ENCODE results near the gene TMEM31. TPM values are rescaled to one million over a fixed set of nuclear protein-coding genes. Genes with fewer than 3 reads are reported as not detected.

The TMEM31 gene
- total RNA-seq, 1 donor from 2014 or later = 0.74 TPM

DNA sequence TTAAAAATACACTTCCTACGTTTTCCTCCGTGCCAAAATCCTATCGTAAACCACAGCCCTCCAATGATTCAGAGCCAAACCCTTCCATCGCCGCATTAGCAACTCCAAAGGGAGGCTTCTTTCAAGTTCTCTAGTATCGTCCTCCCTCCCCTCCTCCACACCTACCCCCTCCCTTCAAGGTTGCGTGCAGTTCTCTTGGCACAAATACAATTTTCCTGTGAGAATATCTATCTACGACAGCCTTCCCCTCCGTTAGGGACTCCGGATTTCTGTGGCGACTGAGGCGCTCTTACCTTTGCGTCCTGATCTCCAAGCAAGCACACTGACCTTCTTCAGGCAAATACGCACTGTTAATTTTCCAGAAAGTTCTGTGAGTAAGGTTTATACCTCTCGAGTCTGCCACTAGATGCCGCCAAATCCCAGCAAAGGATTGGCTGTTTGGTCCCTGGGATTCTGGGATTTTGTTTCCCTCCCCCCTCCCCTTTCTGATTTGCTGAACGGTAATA is 23.0 kb upstream of the TMEM31 start:
- Mint-ChIP-seq H3K27ac (no peak overlapping the region), H3K4me3 (no peak overlapping the region), H3K9me3 (peaks cover 8% of the 10 kb centered on the region), H3K4me1 (peaks cover 4% of the 10 kb centered on the region), H3K36me3 (peaks cover 9% of the 10 kb centered on the region), H3K27me3 (ENCODE audit: low read depth) (no peaks in the 10 kb centered on the region)
- TF ChIP-seq, protein P1, sequence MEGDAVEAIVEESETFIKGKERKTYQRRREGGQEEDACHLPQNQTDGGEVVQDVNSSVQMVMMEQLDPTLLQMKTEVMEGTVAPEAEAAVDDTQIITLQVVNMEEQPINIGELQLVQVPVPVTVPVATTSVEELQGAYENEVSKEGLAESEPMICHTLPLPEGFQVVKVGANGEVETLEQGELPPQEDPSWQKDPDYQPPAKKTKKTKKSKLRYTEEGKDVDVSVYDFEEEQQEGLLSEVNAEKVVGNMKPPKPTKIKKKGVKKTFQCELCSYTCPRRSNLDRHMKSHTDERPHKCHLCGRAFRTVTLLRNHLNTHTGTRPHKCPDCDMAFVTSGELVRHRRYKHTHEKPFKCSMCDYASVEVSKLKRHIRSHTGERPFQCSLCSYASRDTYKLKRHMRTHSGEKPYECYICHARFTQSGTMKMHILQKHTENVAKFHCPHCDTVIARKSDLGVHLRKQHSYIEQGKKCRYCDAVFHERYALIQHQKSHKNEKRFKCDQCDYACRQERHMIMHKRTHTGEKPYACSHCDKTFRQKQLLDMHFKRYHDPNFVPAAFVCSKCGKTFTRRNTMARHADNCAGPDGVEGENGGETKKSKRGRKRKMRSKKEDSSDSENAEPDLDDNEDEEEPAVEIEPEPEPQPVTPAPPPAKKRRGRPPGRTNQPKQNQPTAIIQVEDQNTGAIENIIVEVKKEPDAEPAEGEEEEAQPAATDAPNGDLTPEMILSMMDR (IDR thresholded peaks at IDR 0.05; ENCODE audit: unreplicated experiment) = peak; percentile 32
- DNase-seq (ENCODE audit: low spot score in 2 of 2, unreplicated experiment in 2 of 2) = peak; percentile 33 to 66

DNA sequence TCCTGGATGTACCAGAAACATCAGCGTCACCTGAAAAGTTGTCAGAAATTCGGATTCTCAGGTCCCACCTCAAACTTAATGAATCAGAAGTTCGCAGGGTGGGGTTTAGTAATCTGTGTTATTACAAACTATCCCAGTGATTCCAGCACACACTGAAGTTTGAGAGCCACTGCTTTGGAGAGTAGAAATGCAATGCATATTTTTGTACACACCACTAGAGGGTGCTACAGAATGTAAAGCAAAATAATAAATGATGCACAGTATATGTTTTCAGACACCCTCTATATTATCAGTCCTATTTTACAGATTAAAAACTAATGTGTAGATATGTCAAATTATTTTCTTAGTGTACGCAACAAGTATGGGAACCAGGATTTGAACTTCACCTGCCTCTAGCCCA is 21.8 kb upstream of the TMEM31 start:
- no peak overlapping the region for H3K4me3 Mint-ChIP-seq
- no peaks in the 10 kb centered on the region for H3K27me3 Mint-ChIP-seq (ENCODE audit: low read depth)
- no peak for DNase-seq (ENCODE audit: low spot score in 2 of 2, unreplicated experiment in 2 of 2)
- H3K9me3 Mint-ChIP-seq = peaks cover 4% of the 10 kb centered on the region
- TF ChIP-seq, protein P1 (IDR thresholded peaks at IDR 0.05; ENCODE audit: unreplicated experiment) = peak; percentile 58
- H3K4me1 Mint-ChIP-seq = peaks cover 4% of the 10 kb centered on the region
- no peak overlapping the region for H3K27ac Mint-ChIP-seq
- peaks cover 4% of the 10 kb centered on the region for H3K36me3 Mint-ChIP-seq

DNA sequence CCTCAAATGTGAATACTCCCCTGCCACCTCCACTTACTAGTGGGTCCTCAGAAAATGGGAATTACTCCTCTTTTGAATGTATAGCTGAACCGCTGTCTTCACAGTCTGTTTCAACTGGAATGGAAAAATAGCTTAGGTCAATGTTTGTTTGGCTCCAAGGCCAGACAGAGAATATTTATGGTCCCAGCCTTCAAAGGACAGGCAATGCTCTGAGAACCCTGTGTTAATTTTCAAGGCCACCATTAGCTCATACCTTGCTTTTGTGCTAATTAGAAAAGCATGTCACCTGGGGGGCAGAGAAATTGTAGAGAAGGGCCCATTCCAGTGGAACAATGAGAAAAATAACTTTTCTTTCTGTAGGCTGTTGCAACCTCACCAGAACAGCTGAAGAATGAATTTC is 19.6 kb upstream of the TMEM31 start:
- TF ChIP-seq, protein P1 (IDR thresholded peaks at IDR 0.05; ENCODE audit: unreplicated experiment) = no peak
- DNase-seq (ENCODE audit: low spot score in 2 of 2, unreplicated experiment in 2 of 2) = no peak
- Mint-ChIP-seq H3K27me3 (ENCODE audit: low read depth) (no peaks in the 10 kb centered on the region), H3K27ac (no peak overlapping the region), H3K4me3 (no peak overlapping the region), H3K36me3 (no peaks in the 10 kb centered on the region), H3K4me1 (no peaks in the 10 kb centered on the region), H3K9me3 (peaks cover 3% of the 10 kb centered on the region)

DNA sequence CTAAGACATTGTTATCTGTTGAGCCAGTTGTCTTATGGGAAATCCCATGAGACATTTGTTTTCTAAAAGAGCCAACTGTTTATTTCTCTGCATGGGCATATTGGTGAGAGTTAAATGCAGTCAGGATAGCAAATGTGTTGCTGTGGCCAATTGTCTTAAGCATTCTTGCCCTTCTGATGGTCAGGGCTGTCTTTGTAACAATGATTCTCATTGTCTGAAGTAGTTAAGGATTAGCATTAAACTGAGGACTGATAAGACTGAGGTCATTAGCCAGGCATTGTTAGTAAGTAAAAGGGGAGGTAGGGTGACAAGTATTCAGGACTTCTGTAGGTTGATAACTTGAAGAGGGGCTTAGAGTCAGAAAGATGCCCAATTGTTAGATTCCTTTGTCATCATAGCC is 13.0 kb upstream of the TMEM31 start:
- Mint-ChIP-seq H3K4me1 (peaks cover 3% of the 10 kb centered on the region), H3K27ac (no peak overlapping the region), H3K36me3 (no peaks in the 10 kb centered on the region), H3K27me3 (ENCODE audit: low read depth) (no peaks in the 10 kb centered on the region), H3K4me3 (no peak overlapping the region), H3K9me3 (peaks cover 18% of the 10 kb centered on the region)
- TF ChIP-seq, protein P1 (IDR thresholded peaks at IDR 0.05; ENCODE audit: unreplicated experiment) = no peak
- DNase-seq (ENCODE audit: low spot score in 2 of 2, unreplicated experiment in 2 of 2) = no peak

DNA sequence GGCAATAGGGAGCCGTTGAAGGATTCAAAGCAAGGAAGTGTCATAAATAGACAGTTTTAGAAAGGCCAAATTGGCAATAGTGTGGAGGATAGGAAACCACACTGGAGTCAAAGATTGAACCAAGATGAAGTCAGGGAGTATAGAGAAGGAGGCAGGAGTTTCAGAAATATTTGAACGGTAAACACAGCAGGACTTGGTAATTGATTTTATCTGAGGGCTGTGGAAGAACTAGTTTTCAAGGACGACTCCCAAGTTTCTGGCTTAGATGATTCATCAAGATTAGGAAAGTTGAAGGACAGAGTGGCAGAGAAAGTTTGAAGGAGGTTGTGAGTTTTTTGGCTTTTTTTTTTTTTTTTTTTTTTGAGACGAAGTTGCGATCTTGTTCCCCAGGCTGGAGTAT is 11.5 kb upstream of the TMEM31 start:
- H3K4me1 Mint-ChIP-seq = peaks cover 3% of the 10 kb centered on the region
- TF ChIP-seq, protein P1 (IDR thresholded peaks at IDR 0.05; ENCODE audit: unreplicated experiment) = no peak
- H3K9me3 Mint-ChIP-seq = peaks cover 18% of the 10 kb centered on the region
- H3K4me3 Mint-ChIP-seq = no peak overlapping the region
- no peaks in the 10 kb centered on the region for H3K36me3 Mint-ChIP-seq
- no peak overlapping the region for H3K27ac Mint-ChIP-seq
- no peak for DNase-seq (ENCODE audit: low spot score in 2 of 2, unreplicated experiment in 2 of 2)
- H3K27me3 Mint-ChIP-seq (ENCODE audit: low read depth) = no peaks in the 10 kb centered on the region

DNA sequence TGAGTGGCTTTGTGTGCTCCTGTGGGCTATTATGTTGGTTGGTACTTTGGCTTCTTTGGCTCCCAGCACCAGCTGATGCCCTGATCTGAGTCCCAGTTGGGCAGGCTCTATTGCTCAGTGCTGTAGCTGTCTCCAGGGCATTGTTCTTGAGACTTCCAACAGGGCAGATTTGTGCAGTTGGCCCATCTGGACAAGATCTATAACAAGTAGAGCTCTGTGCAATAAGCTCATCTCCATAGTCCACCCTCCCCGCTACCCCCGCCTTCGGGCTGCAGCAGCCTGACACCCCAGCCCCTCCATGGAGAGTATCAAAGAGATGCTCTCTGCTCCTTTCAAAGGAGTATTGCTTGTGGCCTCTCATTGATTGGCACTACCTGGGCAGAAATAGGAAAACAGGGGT is 5.8 kb upstream of the TMEM31 start:
- Mint-ChIP-seq H3K9me3 (peaks cover 15% of the 10 kb centered on the region), H3K27me3 (ENCODE audit: low read depth) (no peaks in the 10 kb centered on the region), H3K4me1 (no peaks in the 10 kb centered on the region), H3K36me3 (no peaks in the 10 kb centered on the region), H3K27ac (no peak overlapping the region), H3K4me3 (no peak overlapping the region)
- no peak for DNase-seq (ENCODE audit: low spot score in 2 of 2, unreplicated experiment in 2 of 2)
- TF ChIP-seq, protein P1 (IDR thresholded peaks at IDR 0.05; ENCODE audit: unreplicated experiment) = no peak
